K562 (cell line): ENCODE data around the gene UBE2J2. TPM values are rescaled to one million over a fixed set of nuclear protein-coding genes. Genes with fewer than 3 reads are reported as not detected.

ENCODE experiments used
- ATAC-seq: fragments of 200-7000 bp; cut with Tn5 transposase; 3 replicates; pipeline ENCODE4 v1.9.1; 2020; ENCODE audit warnings: moderate library complexity
- BruUV-seq: library from RNA; stranded (reverse); fragments of 400-500 nt; replicated peaks from 2 replicates; lab custom pipeline; 2021; lab: Mats Ljungman, UMichigan
- CTCF ChIA-PET: fragments of 300-600 bp; formaldehyde crosslinking; extraction: SDS; loops from one replicate; lab custom pipeline; 2021; ENCODE audit warnings: low intra/inter-chr PET ratio; lab: Yijun Ruan, JAX
- POLR2A ChIA-PET: fragments of 300-600, 350-650 bp; sonication (Branson Sonifier 250); formaldehyde crosslinking; extraction: SDS; loops from one replicate; lab custom pipeline; 2021; ENCODE audit warnings: antibody characterized with exemption, inconsistent platforms; lab: Yijun Ruan, JAX
- DNase-seq, 4 experiments: peaks; one replicate each; pipeline versions ENCODE4 v3.0.0 to v3.0.0-alpha.2; 2011 to 2018; ENCODE audit warnings: low spot score in 3 of 4, mixed read lengths in 3 of 4; ENCODE audit errors: extremely low read depth in 1 of 4
- FAIRE-seq: peaks from 2 replicates; lab custom pipeline; 2011; peaks lifted over from hg19 to GRCh38; lab: Jason Lieb, UNC
- H2AFZ ChIP-seq: 2 replicates; pipeline ENCODE4 v1.6.0; 2011; ENCODE audit warnings: low read depth, low read length, control low read depth, inconsistent platforms
- H3K27ac ChIP-seq: fragments of 200-600 bp; 3 replicates; pipeline ENCODE4 v1.8.0; 2011; ENCODE audit warnings: low read depth, mild to moderate bottlenecking, control low read depth, inconsistent platforms, low read length, moderate library complexity, mixed read lengths; ENCODE audit errors: extremely low read depth
- H3K27me3 ChIP-seq, 2 experiments: fragments of 300-600 bp in 1 of 2; 2 replicates in 1 of 2; 3 replicates in 1 of 2; pipeline versions ENCODE4 v1.6.0 to v1.8.0; 2011; ENCODE audit warnings: inconsistent platforms in 2 of 2, low read length in 2 of 2, mild to moderate bottlenecking in 1 of 2, mixed read lengths in 1 of 2, moderate library complexity in 1 of 2; ENCODE audit not compliant: control insufficient read depth in 2 of 2, insufficient read depth in 2 of 2
- H3K36me3 ChIP-seq: fragments of 300-600 bp; 3 replicates; pipeline ENCODE4 v1.8.0; 2011; ENCODE audit warnings: mild to moderate bottlenecking, low read length, inconsistent platforms; ENCODE audit not compliant: control insufficient read depth, insufficient read depth
- H3K4me1 ChIP-seq, 2 experiments: fragments of 200-600 bp in 1 of 2; replicated peaks in 1 of 2; 2 replicates in 1 of 2; 3 replicates in 1 of 2; pipeline versions ENCODE4 v1.5.1 to v1.8.0; 2011; ENCODE audit warnings: inconsistent platforms in 2 of 2, low read length in 2 of 2, mild to moderate bottlenecking in 1 of 2, mixed read lengths in 1 of 2, moderate library complexity in 1 of 2; ENCODE audit not compliant: control insufficient read depth in 2 of 2, insufficient read depth in 2 of 2
- H3K4me2 ChIP-seq: 2 replicates; pipeline ENCODE4 v1.6.1; 2011; ENCODE audit warnings: low read length, control low read depth, inconsistent platforms, mixed read lengths; ENCODE audit not compliant: insufficient read depth
- H3K4me3 ChIP-seq: fragments of 200-600 bp; sonication (generic), shearing (Covaris generic); 2 replicates; pipeline ENCODE4 v1.5.1; 2016; ENCODE audit warnings: control low read depth, inconsistent platforms
- H3K79me2 ChIP-seq: fragments of 200-600 bp; 3 replicates; pipeline ENCODE4 v1.8.0; 2011; ENCODE audit warnings: low read length, inconsistent platforms; ENCODE audit not compliant: control insufficient read depth, insufficient read depth
- H3K9ac ChIP-seq, 2 experiments: 2 replicates each; pipeline versions ENCODE4 v1.6.0 to v1.6.1; 2011; ENCODE audit warnings: low read depth in 2 of 2, low read length in 2 of 2, control low read depth in 1 of 2, inconsistent platforms in 1 of 2, mild to moderate bottlenecking in 1 of 2, mixed read lengths in 1 of 2; ENCODE audit not compliant: insufficient read depth in 1 of 2
- H3K9me1 ChIP-seq: one replicate; pipeline ENCODE4 v1.6.0; 2011; ENCODE audit warnings: inconsistent platforms, mild to moderate bottlenecking, low read length, moderate library complexity; ENCODE audit not compliant: control insufficient read depth, insufficient read depth
- H3K9me3 ChIP-seq: replicated peaks from 2 replicates; pipeline ENCODE4 v1.5.1; 2011; ENCODE audit warnings: low read depth, low read length, inconsistent platforms; ENCODE audit not compliant: control insufficient read depth, insufficient read depth
- H4K20me1 ChIP-seq: replicated peaks from 2 replicates; pipeline ENCODE4 v1.6.1; 2011; ENCODE audit warnings: low read length, inconsistent platforms, mixed read lengths; ENCODE audit not compliant: control insufficient read depth, insufficient read depth
- ATF7 ChIP-seq: fragments of 450-650 bp; IDR thresholded peaks from 2 replicates; pipeline ENCODE4 v1.7.1; 2014; ENCODE audit warnings: mild to moderate bottlenecking, moderate library complexity
- HIVEP1 ChIP-seq: fragments of 250-450 bp; sonication (Bioruptor Pico); IDR thresholded peaks from 2 replicates; pipeline ENCODE4 v1.4.0; 2020; ENCODE audit warnings: mild to moderate bottlenecking
- JUN ChIP-seq, 2 experiments: sonication (generic) in 1 of 2; formaldehyde crosslinking in 1 of 2; IDR thresholded peaks; 2 replicates each; pipeline versions ENCODE4 v1.6.1 to v1.8.0; 2012 to 2022; ENCODE audit warnings: borderline replicate concordance in 2 of 2, mild to moderate bottlenecking in 2 of 2, improper control_type of control experiment in 1 of 2, low read depth in 1 of 2, low read length in 1 of 2, missing genetic modification reagents in 1 of 2
- MEIS2 ChIP-seq: fragments of 450-650 bp; IDR thresholded peaks from 2 replicates; pipeline ENCODE4 v1.6.1; 2014; ENCODE audit warnings: mild to moderate bottlenecking; ENCODE audit not compliant: partially characterized antibody
- POLR2A ChIP-seq: fragments of 450-650 bp; conservative IDR thresholded peaks from 2 replicates; pipeline ENCODE4 v1.6.1; 2016
- ZNF239 ChIP-seq: fragments of 250-450 bp; sonication (Bioruptor Pico); IDR thresholded peaks from 2 replicates; pipeline ENCODE4 v1.4.0; 2020; ENCODE audit warnings: mild to moderate bottlenecking
- WGBS: fragments of 100-300 bp; shearing (Covaris generic); methylation state at CpG from one replicate; pipeline ENCODE4 v1.1.6; 2016; ENCODE audit warnings: low coverage, mixed read lengths; ENCODE audit not compliant: insufficient coverage; ENCODE audit errors: missing lambda C conversion rate; 5-methylcytosine and 5-hydroxymethylcytosine counted together
- in situ Hi-C: fragments of 300-500 bp; cut with MboI; formaldehyde crosslinking; loops from 4 replicates; pipeline ENCODE4 v1.15.0; 2018; ENCODE audit warnings: inconsistent platforms, mixed read lengths
- intact Hi-C: fragments of 100-400 bp; cut with micrococcal nuclease; formaldehyde crosslinking; loops from 2 replicates; pipeline ENCODE4 v1.14.2; 2022
- polyA plus RNA-seq, 8 experiments: library from polyadenylated mRNA; depleted of rRNA in 4 of 8; stranded (reverse) in 5 of 8; unstranded in 3 of 8; fragments of >200 nt; fragmentation: Nextera tagmentation in 2 of 8; fragmentation: Illumina TruSeq in 1 of 8; extraction: Ambion mirVana in 2 of 8; extraction: Trizol in 1 of 8; gene quantifications; 2 replicates each; pipeline versions ENCODE4 v1.2.1 to v1.2.3, GENCODE V29; 2011 to 2014; ENCODE audit warnings: inconsistent platforms in 1 of 8, missing spikeins in 1 of 8
- total RNA-seq, 7 experiments: library from RNA; depleted of rRNA in 6 of 7; stranded (reverse); fragments of >200 nt in 6 of 7; fragmentation: Illumina TruSeq in 2 of 7; extraction: Trizol in 2 of 7; gene quantifications; 2 replicates each; pipeline versions ENCODE4 v1.2.1 to v1.2.3, GENCODE V29; 2011 to 2021; ENCODE audit warnings: low replicate concordance in 1 of 7
- TF ChIP-seq, protein P1 (sequence below): fragments of 250-450 bp; sonication (Bioruptor Pico); IDR thresholded peaks from 2 replicates; pipeline ENCODE4 v1.5.0; 2021

The UBE2J2 gene
- total and polyA plus RNA-seq, 9 of the 15 experiments (the other 6 are each of a cell fraction or from before 2014, with no cell fraction given), result 0.93 to 112 (median 75.5) TPM

DNA sequence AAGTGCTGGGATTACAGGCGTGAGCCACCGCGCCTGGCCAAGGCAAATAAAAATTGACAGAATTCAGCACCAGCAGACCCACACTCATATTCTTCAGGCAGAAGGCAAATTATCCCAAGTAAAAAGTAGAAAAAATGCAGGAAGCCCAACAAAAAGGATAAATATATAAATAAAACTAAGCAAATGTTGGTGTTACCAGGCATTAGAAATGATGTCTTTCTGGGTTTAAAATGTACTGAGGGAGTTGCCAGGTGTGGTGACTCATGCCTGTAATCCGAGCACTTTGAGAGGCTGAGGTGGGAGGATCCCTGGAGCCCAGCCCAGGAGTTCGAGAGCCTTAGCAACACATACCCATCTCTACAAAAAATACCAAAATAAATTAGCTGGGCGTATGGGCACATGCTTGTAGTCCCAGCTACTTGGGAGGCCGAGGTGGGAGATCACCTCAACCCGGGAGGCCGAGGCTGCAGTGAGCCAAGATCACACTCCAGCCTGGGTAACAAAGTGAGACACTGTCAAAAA lies 44.5 kb upstream of the UBE2J2 start (continued):
- TF ChIP-seq, protein P1, sequence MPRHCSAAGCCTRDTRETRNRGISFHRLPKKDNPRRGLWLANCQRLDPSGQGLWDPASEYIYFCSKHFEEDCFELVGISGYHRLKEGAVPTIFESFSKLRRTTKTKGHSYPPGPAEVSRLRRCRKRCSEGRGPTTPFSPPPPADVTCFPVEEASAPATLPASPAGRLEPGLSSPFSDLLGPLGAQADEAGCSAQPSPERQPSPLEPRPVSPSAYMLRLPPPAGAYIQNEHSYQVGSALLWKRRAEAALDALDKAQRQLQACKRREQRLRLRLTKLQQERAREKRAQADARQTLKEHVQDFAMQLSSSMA, result no peak
- peak; percentile 87 for TF ChIP-seq JUN (IDR thresholded peaks at IDR 0.05; ENCODE audit: borderline replicate concordance, low read depth, low read length)
- TF ChIP-seq JUN (CRISPR knock-in tag; IDR thresholded peaks at IDR 0.05; ENCODE audit: borderline replicate concordance), result no peak

DNA sequence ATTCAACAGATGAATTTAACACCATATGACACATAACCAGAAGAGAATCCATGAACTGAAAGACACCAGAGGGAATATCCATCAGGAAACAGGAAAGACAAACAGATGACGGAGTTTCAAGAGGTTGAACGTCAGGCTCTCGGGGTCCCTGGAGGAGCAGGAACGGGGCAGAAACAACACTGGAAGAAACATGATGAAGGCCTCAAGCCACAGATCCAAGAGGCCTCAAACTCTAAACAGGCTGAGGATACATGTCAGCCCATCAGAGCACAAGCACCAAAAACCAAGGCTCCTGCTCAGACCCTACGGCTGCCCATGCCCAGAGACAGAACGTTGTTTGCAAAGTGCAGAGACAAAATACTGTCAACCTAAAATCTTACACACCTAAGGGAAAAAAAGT lies 43.8 kb upstream of the UBE2J2 start:
- intact Hi-C loops, result no loop called here
- peak overlapping the region; percentile 31; the same call in 1 of the 3 replicates for H3K27ac ChIP-seq
- 90% methylated on average over 6 of the region's 6 CpGs for WGBS

More for the DNA sequence above, 43.8 kb upstream of the UBE2J2 start:
- ChIA-PET CTCF (no interaction called here), POLR2A (no interaction called here)
- ATAC-seq, result no peak
- Histone ChIP-seq H3K9me1 (peaks cover 13% of the 10 kb centered on the region), H3K36me3 (peaks cover 89% of the 10 kb centered on the region), H3K27me3 (no peaks in the 10 kb centered on the region), H3K4me1 (peaks cover 27 to 86% of the 10 kb centered on the region in 2 experiments), H3K4me2 (no peak overlapping the region), H3K9me3 (no peaks in the 10 kb centered on the region), H3K9ac (no peak overlapping the region), H2AFZ (no peak overlapping the region), H4K20me1 (peaks cover 21% of the 10 kb centered on the region; the same call in 1 of the 2 replicates), H3K4me3 (no peak overlapping the region), H3K79me2 (peaks cover 55% of the 10 kb centered on the region)
- no TSS peak for BruUV-seq
- FAIRE-seq, result peak; percentile 40
- TF ChIP-seq HIVEP1 (CRISPR knock-in tag) (no peak), POLR2A (peak; percentile 28; the same call in 1 of the 2 replicates), ZNF239 (CRISPR knock-in tag) (no peak), ATF7 (no peak), MEIS2 (no peak)
- in situ Hi-C loops, result no loop called here
- DNase-seq, result no peak
